ENCODE results near the gene PRDM7. TPM values are rescaled to one million over a fixed set of nuclear protein-coding genes. Genes with fewer than 3 reads are reported as not detected.

Gene PRDM7
- total and polyA plus RNA-seq, 5 donors from 2014 or later: not detected

GRCh38 chr16:90042946-90043514 is 34.1 kb downstream of the PRDM7 start:
- peaks cover 13% of the 10 kb centered on the region for H3K27me3 Mint-ChIP-seq
- peaks cover 0 to 9% (median 3%) of the 10 kb centered on the region in 4 donors for H3K4me1 Mint-ChIP-seq

DNA sequence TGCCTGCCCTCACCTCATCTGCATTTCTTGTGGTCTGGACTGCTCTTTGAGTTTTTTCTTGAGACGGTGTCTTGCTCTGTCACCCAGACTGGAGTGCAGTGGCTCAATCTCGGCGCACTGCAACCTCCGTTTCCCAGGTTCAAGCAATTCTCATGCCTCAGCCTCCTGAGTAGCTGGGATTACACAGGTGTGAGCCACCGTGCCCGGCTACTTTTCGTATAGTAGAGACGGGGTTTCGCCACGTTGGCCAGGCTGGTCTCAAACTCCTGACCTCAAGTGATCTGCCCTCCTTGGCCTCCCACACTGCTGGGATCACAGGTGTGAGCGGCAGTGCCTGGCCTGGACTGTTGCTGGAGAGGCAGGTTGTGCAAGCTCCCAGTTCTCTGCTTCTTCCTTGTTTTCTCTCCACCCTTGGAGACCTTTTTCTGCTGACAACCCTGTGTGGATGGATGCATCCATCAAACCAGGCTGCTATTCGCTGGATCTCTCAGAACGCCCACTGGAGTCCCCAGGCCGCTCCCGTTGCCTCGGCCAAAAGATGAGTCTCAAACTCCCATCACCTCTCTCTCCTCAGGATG is 35.1 kb downstream of the PRDM7 start:
- peaks cover 0 to 2% (median 0%) of the 10 kb centered on the region in 7 donors for H3K9me3 Mint-ChIP-seq
- H3K27me3 ChIP-seq (ENCODE audit: control insufficient read depth, insufficient read depth, low read length): no peaks in the 10 kb centered on the region
- peaks cover 13% of the 10 kb centered on the region for H3K27me3 Mint-ChIP-seq
- H3K4me1 ChIP-seq (ENCODE audit: control insufficient read depth, insufficient read depth, low read length, poor library complexity, severe bottlenecking): peaks cover 6% of the 10 kb centered on the region
- ATAC-seq (ENCODE audit: low read depth in 2 of 2) (no peak), DNase-seq (no peak)
- peaks cover 0 to 8% (median 2%) of the 10 kb centered on the region in 4 donors for H3K4me1 Mint-ChIP-seq
- H3K36me3 ChIP-seq (ENCODE audit: control insufficient read depth, insufficient read depth, low read length): no peaks in the 10 kb centered on the region
- peaks cover 6% of the 10 kb centered on the region for H3K36me3 Mint-ChIP-seq
- H3K4me3 Mint-ChIP-seq: no peak overlapping the region
- no peak overlapping the region for H3K4me3 ChIP-seq (ENCODE audit: low read depth, low read length)
- H3K27ac ChIP-seq (ENCODE audit: insufficient read depth, low read length, poor library complexity, severe bottlenecking): no peak overlapping the region
- no peak overlapping the region for H3K27ac Mint-ChIP-seq
- H3K9me3 ChIP-seq (ENCODE audit: control insufficient read depth in 2 of 2, low read length in 2 of 2): no peaks in the 10 kb centered on the region

More at GRCh38 chr16:90042946-90043514, 34.1 kb downstream of the PRDM7 start:
- DNase-seq (no peak), ATAC-seq (ENCODE audit: low read depth in 2 of 2) (no peak)
- H3K27ac Mint-ChIP-seq: no peak overlapping the region
- peaks cover 5% of the 10 kb centered on the region for H3K36me3 Mint-ChIP-seq
- Histone ChIP-seq H3K27ac (ENCODE audit: insufficient read depth, low read length, poor library complexity, severe bottlenecking) (no peak overlapping the region), H3K27me3 (ENCODE audit: control insufficient read depth, insufficient read depth, low read length) (no peaks in the 10 kb centered on the region), H3K4me1 (ENCODE audit: control insufficient read depth, insufficient read depth, low read length, poor library complexity, severe bottlenecking) (peaks cover 11% of the 10 kb centered on the region), H3K36me3 (ENCODE audit: control insufficient read depth, insufficient read depth, low read length) (no peaks in the 10 kb centered on the region), H3K9me3 (ENCODE audit: control insufficient read depth in 2 of 2, low read length in 2 of 2) (no peaks in the 10 kb centered on the region), H3K4me3 (ENCODE audit: low read depth, low read length) (no peak overlapping the region)
- peaks cover 0 to 2% (median 0%) of the 10 kb centered on the region in 7 donors for H3K9me3 Mint-ChIP-seq
- H3K4me3 Mint-ChIP-seq: no peak overlapping the region

DNA sequence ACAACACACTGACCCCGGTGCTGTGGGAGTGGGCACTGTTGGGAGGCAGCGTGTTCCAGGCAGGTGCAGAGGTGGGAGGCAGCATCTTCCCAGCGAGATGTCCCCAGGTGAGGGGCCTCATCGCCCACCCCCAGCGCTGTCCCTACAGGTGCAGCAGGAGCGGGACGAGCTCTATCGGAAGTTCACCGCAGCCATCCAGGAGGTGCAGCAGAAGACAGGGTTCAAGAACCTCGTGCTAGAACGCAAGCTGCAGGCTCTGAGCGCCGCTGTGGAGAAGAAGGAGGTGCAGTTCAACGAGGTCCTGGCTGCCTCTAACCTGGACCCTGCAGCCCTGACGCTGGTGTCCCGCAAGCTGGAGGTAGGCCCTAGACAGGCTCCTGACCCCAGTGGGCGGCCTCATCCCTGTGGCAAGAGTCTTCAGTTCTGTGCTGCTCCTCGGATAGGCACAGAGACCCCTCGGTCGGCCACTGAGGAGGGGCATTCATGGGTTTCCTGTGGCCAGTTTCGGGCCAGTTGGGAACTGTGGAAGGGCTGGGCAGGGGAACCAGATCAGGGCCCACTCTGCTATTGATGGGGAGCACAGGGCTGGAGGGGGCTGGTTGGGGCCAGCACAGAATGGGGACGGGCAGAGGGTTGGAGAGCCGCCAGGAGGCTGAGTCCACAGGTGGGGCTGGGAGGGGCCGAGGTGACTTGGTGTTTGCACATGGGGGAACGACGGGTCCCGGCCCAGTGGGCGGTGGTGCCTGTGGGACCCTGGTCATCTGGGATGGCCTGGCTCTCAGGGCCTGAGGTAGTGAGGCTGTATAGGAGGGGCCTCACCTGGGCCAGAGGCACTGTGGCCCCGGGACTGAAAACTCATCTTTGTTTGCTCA is 36.7 kb downstream of the PRDM7 start:
- Mint-ChIP-seq H3K27ac (no peak overlapping the region), H3K4me3 (no peak overlapping the region), H3K36me3 (peaks cover 15% of the 10 kb centered on the region), H3K9me3 (peaks cover 0 to 2% (median 0%) of the 10 kb centered on the region in 7 donors), H3K27me3 (peaks cover under 1% of the 10 kb centered on the region), H3K4me1 (no peaks in the 10 kb centered on the region)
- no peaks in the 10 kb centered on the region for H3K4me1 ChIP-seq (ENCODE audit: control insufficient read depth, insufficient read depth, low read length, poor library complexity, severe bottlenecking)
- no peak for ATAC-seq (ENCODE audit: low read depth in 2 of 2)
- no peak overlapping the region for H3K27ac ChIP-seq (ENCODE audit: insufficient read depth, low read length, poor library complexity, severe bottlenecking)
- DNase-seq: no peak
- H3K27me3 ChIP-seq (ENCODE audit: control insufficient read depth, insufficient read depth, low read length): no peaks in the 10 kb centered on the region
- H3K9me3 ChIP-seq (ENCODE audit: control insufficient read depth in 2 of 2, low read length in 2 of 2): no peaks in the 10 kb centered on the region
- H3K4me3 ChIP-seq (ENCODE audit: low read depth, low read length): no peak overlapping the region
- no peaks in the 10 kb centered on the region for H3K36me3 ChIP-seq (ENCODE audit: control insufficient read depth, insufficient read depth, low read length)

DNA sequence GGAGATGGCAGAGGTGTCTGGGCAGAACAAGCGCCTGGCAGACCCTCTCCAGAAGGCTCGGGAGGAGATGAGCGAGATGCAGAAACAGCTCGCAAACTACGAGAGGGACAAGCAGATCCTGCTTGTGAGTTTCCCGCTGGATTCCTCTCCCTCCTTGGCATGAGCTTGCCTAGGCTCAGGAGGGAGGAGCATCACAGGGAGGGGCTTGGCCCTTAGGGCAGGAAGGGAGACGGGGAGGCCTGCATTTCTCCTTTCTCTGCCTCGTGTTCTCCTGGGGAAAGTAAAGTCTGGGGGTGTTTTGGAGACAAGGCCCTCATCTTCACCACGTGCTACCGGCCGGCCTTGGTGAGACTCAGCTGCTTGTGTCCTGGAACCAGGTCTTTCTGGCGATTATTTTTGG is 39.9 kb downstream of the PRDM7 start:
- no peak for ATAC-seq (ENCODE audit: low read depth in 2 of 2)
- no peak for DNase-seq
- H3K36me3 ChIP-seq (ENCODE audit: control insufficient read depth, insufficient read depth, low read length): peaks cover 2% of the 10 kb centered on the region
- H3K4me1 ChIP-seq (ENCODE audit: control insufficient read depth, insufficient read depth, low read length, poor library complexity, severe bottlenecking): no peaks in the 10 kb centered on the region
- H3K27me3 ChIP-seq (ENCODE audit: control insufficient read depth, insufficient read depth, low read length): no peaks in the 10 kb centered on the region
- no peak overlapping the region for H3K27ac ChIP-seq (ENCODE audit: insufficient read depth, low read length, poor library complexity, severe bottlenecking)
- no peak overlapping the region for H3K27ac Mint-ChIP-seq
- no peaks in the 10 kb centered on the region for H3K9me3 ChIP-seq (ENCODE audit: control insufficient read depth in 2 of 2, low read length in 2 of 2)
- no peaks in the 10 kb centered on the region for H3K4me1 Mint-ChIP-seq
- peaks cover 25% of the 10 kb centered on the region for H3K36me3 Mint-ChIP-seq
- H3K27me3 Mint-ChIP-seq: no peaks in the 10 kb centered on the region
- H3K9me3 Mint-ChIP-seq: peaks cover 0 to 2% (median 0%) of the 10 kb centered on the region in 7 donors
- H3K4me3 ChIP-seq (ENCODE audit: low read depth, low read length): no peak overlapping the region
- no peak overlapping the region for H3K4me3 Mint-ChIP-seq

DNA sequence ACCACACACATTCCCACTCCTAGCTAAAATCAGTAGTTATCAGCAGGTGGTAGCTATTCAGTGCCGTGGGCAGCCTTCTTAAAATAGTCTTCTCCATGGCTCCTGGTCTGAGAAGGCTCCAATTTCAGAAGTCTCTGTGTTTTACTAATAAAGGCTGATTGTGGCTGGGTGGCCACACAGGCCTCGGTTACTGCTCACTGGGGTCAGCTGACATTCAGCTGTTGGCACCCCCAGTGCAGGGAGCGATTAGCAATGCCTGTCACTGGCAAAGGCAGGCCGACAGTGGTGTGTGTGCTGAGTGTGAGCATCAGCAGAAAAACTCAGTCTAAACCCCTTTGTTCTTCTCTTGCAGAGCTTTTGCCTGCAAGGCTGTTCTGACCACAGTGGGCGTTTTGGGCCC is 41.2 kb downstream of the PRDM7 start:
- Mint-ChIP-seq H3K27ac (no peak overlapping the region), H3K9me3 (peaks cover 0 to 1% (median 0%) of the 10 kb centered on the region in 7 donors), H3K4me3 (no peak overlapping the region), H3K27me3 (no peaks in the 10 kb centered on the region), H3K36me3 (peaks cover 32% of the 10 kb centered on the region), H3K4me1 (no peaks in the 10 kb centered on the region)
- H3K27ac ChIP-seq (ENCODE audit: insufficient read depth, low read length, poor library complexity, severe bottlenecking): no peak overlapping the region
- no peak for ATAC-seq (ENCODE audit: low read depth in 2 of 2)
- no peaks in the 10 kb centered on the region for H3K4me1 ChIP-seq (ENCODE audit: control insufficient read depth, insufficient read depth, low read length, poor library complexity, severe bottlenecking)
- H3K4me3 ChIP-seq (ENCODE audit: low read depth, low read length): no peak overlapping the region
- H3K27me3 ChIP-seq (ENCODE audit: control insufficient read depth, insufficient read depth, low read length): no peaks in the 10 kb centered on the region
- DNase-seq: no peak
- H3K36me3 ChIP-seq (ENCODE audit: control insufficient read depth, insufficient read depth, low read length): peaks cover 2% of the 10 kb centered on the region
- H3K9me3 ChIP-seq (ENCODE audit: control insufficient read depth in 2 of 2, low read length in 2 of 2): no peaks in the 10 kb centered on the region

DNA sequence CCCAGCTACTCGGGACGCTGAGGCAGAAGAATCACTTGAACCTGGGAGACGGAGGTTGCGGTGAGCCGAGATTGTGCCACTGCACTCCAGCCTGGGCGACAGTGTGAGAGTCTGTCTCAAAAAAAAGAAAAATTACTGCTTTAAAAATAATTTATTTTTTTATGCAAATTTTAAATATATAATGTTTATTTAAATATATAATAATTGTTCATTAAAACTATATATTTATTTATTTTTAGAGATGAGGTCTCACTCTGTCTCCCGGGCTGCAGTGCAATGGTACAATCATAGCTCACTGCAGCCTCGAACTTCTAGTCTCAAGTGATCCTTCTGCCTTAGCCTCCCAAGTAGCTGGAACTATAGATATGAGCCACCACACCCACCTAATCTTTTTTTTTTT is 42.6 kb downstream of the PRDM7 start:
- Histone ChIP-seq H3K9me3 (ENCODE audit: control insufficient read depth in 2 of 2, low read length in 2 of 2) (no peaks in the 10 kb centered on the region), H3K27me3 (ENCODE audit: control insufficient read depth, insufficient read depth, low read length) (no peaks in the 10 kb centered on the region), H3K36me3 (ENCODE audit: control insufficient read depth, insufficient read depth, low read length) (peaks cover 2% of the 10 kb centered on the region), H3K4me1 (ENCODE audit: control insufficient read depth, insufficient read depth, low read length, poor library complexity, severe bottlenecking) (no peaks in the 10 kb centered on the region), H3K27ac (ENCODE audit: insufficient read depth, low read length, poor library complexity, severe bottlenecking) (no peak overlapping the region), H3K4me3 (ENCODE audit: low read depth, low read length) (no peak overlapping the region)
- Mint-ChIP-seq H3K4me3 (no peak overlapping the region), H3K9me3 (no peaks in the 10 kb centered on the region), H3K27ac (no peak overlapping the region), H3K27me3 (no peaks in the 10 kb centered on the region), H3K4me1 (no peaks in the 10 kb centered on the region), H3K36me3 (peaks cover 32% of the 10 kb centered on the region)
- DNase-seq (no peak), ATAC-seq (ENCODE audit: low read depth in 2 of 2) (no peak)

DNA sequence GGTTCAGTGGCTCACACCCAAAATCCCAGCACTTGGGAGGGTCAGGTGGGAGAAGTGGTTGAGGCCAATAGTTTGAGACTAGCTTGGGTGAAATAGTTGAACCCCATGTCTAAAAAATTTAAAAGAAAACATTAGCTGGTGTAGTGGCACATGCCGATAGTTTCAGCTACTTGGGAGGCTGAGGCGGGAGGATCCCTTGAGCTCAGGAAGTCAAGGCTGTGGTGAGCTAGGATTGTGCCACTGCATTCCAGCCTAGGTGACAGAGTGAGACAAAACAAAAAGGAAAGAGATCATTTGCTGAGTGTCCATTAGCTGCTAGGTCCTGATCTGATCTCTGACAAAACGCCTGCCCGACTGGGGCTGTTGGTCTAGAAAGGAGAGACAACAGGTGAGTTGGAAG is 43.7 kb downstream of the PRDM7 start:
- H3K4me1 Mint-ChIP-seq: peaks cover 0 to 4% (median 0%) of the 10 kb centered on the region in 4 donors
- no peaks in the 10 kb centered on the region for H3K9me3 Mint-ChIP-seq
- H3K4me1 ChIP-seq (ENCODE audit: control insufficient read depth, insufficient read depth, low read length, poor library complexity, severe bottlenecking): no peaks in the 10 kb centered on the region
- DNase-seq: no peak
- peaks cover 2% of the 10 kb centered on the region for H3K36me3 ChIP-seq (ENCODE audit: control insufficient read depth, insufficient read depth, low read length)
- ATAC-seq (ENCODE audit: low read depth in 2 of 2): no peak
- peak overlapping the region in 1 of 3 donors; percentile 6 for H3K27ac Mint-ChIP-seq
- H3K4me3 Mint-ChIP-seq: no peak overlapping the region
- H3K27me3 Mint-ChIP-seq: no peaks in the 10 kb centered on the region
- no peaks in the 10 kb centered on the region for H3K9me3 ChIP-seq (ENCODE audit: control insufficient read depth in 2 of 2, low read length in 2 of 2)
- no peak overlapping the region for H3K4me3 ChIP-seq (ENCODE audit: low read depth, low read length)
- no peaks in the 10 kb centered on the region for H3K27me3 ChIP-seq (ENCODE audit: control insufficient read depth, insufficient read depth, low read length)
- H3K36me3 Mint-ChIP-seq: peaks cover 28% of the 10 kb centered on the region
- no peak overlapping the region for H3K27ac ChIP-seq (ENCODE audit: insufficient read depth, low read length, poor library complexity, severe bottlenecking)
